ENCODE data around the gene ATG12. TPM values are rescaled to one million over a fixed set of nuclear protein-coding genes. Genes with fewer than 3 reads are reported as not detected.

Gene ATG12
- total RNA-seq, 1 experiment from 2014 or later, result 39.9 TPM

DNA sequence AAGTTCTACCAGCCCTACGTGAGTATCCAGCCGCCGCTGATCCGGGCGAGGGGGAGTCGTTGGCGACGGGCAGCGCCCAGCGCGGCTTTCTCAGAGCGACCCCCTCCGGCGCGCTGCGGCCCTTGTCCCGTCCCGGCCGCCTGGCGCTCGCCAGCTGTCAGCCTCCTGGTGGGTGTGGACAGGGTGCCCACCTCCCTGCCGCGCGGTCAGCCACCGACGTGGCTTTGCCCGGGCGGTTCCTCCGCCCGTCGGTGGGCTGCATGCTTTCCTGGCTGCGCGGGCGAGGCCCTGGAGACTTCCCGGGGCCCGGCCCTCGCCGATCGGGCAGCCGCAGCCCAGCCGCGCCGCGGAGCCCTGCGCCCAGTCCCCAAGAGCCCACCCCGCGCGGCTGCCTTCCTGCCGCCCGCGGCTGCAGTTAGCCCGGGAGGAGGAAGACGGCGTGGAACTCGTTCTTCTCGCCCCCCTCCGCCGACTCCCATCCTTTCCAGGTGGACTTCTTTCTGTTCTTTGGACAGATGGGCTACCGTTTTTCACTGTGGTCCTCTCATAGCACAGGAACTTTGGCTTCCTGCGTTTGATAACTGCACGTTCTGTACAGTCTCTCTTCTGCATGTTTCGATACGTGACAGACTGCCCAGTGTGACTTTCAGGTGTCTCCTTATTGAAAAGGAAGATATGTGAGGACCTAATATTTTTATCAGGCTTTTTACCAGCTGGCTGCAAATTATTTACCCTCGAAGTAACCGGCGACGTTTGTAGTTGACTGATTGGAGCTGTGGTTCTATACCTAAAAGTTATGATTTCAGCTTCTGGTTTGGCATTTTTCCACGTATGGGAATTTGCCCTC, 947 bp upstream of the ATG12 start (continued):
- TF ChIP-seq, protein P1, sequence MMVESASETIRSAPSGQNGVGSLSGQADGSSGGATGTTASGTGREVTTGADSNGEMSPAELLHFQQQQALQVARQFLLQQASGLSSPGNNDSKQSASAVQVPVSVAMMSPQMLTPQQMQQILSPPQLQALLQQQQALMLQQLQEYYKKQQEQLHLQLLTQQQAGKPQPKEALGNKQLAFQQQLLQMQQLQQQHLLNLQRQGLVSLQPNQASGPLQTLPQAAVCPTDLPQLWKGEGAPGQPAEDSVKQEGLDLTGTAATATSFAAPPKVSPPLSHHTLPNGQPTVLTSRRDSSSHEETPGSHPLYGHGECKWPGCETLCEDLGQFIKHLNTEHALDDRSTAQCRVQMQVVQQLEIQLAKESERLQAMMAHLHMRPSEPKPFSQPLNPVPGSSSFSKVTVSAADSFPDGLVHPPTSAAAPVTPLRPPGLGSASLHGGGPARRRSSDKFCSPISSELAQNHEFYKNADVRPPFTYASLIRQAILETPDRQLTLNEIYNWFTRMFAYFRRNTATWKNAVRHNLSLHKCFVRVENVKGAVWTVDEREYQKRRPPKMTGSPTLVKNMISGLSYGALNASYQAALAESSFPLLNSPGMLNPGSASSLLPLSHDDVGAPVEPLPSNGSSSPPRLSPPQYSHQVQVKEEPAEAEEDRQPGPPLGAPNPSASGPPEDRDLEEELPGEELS (CRISPR knock-in tag; IDR thresholded peaks at IDR 0.05), result 0 out of 2 replicates have a peak, but pooled peaks have one; percentile 30
- TF ChIP-seq ATF1 (CRISPR knock-in tag; IDR thresholded peaks at IDR 0.05) (0 out of 2 replicates have a peak, but pooled peaks have one; percentile 52), TCF7 (CRISPR knock-in tag; IDR thresholded peaks at IDR 0.05; ENCODE audit: low read depth) (0 out of 2 replicates have a peak, but pooled peaks have one; percentile 60), ATF3 (CRISPR knock-in tag; conservative IDR thresholded peaks at IDR 0.05) (no peak), CREM (CRISPR knock-in tag; IDR thresholded peaks at IDR 0.05) (0 out of 2 replicates have a peak, but pooled peaks have one; percentile 58), OVOL2 (CRISPR knock-in tag; IDR thresholded peaks at IDR 0.05; ENCODE audit: borderline replicate concordance) (no peak), SMAD4 (CRISPR knock-in tag; IDR thresholded peaks at IDR 0.05) (no peak), ZNF317 (CRISPR knock-in tag; IDR thresholded peaks at IDR 0.05; ENCODE audit: borderline replicate concordance, low read depth) (0 out of 2 replicates have a peak, but pooled peaks have one; percentile 7), ZNF423 (CRISPR knock-in tag; IDR thresholded peaks at IDR 0.05) (peak; percentile 89), NFE2L1 (CRISPR knock-in tag; IDR thresholded peaks at IDR 0.05) (no peak), NFYB (CRISPR knock-in tag; conservative IDR thresholded peaks at IDR 0.05; ENCODE audit: low read depth) (no peak), FOXP1 (CRISPR knock-in tag; IDR thresholded peaks at IDR 0.05; ENCODE audit: borderline replicate concordance) (0 out of 2 replicates have a peak, but pooled peaks have one; percentile 72), E2F5 (CRISPR knock-in tag; IDR thresholded peaks at IDR 0.05) (0 out of 2 replicates have a peak, but pooled peaks have one; percentile 72)
- TF ChIP-seq, protein P2, sequence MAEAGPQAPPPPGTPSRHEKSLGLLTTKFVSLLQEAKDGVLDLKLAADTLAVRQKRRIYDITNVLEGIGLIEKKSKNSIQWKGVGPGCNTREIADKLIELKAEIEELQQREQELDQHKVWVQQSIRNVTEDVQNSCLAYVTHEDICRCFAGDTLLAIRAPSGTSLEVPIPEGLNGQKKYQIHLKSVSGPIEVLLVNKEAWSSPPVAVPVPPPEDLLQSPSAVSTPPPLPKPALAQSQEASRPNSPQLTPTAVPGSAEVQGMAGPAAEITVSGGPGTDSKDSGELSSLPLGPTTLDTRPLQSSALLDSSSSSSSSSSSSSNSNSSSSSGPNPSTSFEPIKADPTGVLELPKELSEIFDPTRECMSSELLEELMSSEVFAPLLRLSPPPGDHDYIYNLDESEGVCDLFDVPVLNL (CRISPR knock-in tag; IDR thresholded peaks at IDR 0.05; ENCODE audit: borderline replicate concordance, low read depth), result 0 out of 2 replicates have a peak, but pooled peaks have one; percentile 59
- TF ChIP-seq, protein P3, sequence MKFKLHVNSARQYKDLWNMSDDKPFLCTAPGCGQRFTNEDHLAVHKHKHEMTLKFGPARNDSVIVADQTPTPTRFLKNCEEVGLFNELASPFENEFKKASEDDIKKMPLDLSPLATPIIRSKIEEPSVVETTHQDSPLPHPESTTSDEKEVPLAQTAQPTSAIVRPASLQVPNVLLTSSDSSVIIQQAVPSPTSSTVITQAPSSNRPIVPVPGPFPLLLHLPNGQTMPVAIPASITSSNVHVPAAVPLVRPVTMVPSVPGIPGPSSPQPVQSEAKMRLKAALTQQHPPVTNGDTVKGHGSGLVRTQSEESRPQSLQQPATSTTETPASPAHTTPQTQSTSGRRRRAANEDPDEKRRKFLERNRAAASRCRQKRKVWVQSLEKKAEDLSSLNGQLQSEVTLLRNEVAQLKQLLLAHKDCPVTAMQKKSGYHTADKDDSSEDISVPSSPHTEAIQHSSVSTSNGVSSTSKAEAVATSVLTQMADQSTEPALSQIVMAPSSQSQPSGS (CRISPR knock-in tag; IDR thresholded peaks at IDR 0.05; ENCODE audit: borderline replicate concordance, low read depth), result no peak

DNA sequence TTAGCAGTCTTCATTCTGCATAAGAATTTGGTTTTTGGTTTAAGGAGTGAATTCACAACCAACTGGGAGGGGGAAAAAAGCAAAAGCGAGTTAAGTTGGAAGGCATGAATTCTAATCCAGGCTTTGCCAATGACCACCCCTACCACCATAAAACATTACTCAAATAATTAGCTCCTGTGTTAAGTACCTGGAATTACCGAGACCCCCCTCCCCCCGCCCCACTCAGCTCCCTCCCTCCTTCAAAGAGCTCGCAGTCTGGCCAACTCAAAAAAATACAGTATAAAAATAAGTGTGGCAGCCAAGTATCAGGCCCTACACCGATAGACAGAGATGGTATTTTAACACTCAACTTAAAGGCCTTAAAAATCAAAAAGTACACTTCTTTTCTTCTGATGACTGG, 492 bp downstream of the ATG12 start:
- no peak for ATAC-seq
- H3K4me1 Mint-ChIP-seq, result peaks cover 37% of the 10 kb centered on the region
- peaks cover 17% of the 10 kb centered on the region for H3K36me3 Mint-ChIP-seq
- H3K4me3 Mint-ChIP-seq, result peak overlapping the region; percentile 97
- no peaks in the 10 kb centered on the region for H3K9me3 Mint-ChIP-seq
- H3K27me3 Mint-ChIP-seq (ENCODE audit: low read depth), result peaks cover 6% of the 10 kb centered on the region
- peak overlapping the region; percentile 100 for H3K27ac Mint-ChIP-seq
- CTCF ChIA-PET, result no interaction called here
- no peak for DNase-seq (ENCODE audit: low spot score)
- POLR2A ChIA-PET, result interaction anchor here (0.5 kb wide), 1 partner anchor 200 kb away, joined by 3 read pairs; no protein-coding TSS in a partner anchor
- no peak for TF ChIP-seq RORB (CRISPR knock-in tag; IDR thresholded peaks at IDR 0.05)
- no peak for TF ChIP-seq FOXJ3 (CRISPR knock-in tag; IDR thresholded peaks at IDR 0.05; ENCODE audit: borderline replicate concordance)
- TF ChIP-seq KAT7 (CRISPR knock-in tag; IDR thresholded peaks at IDR 0.05; ENCODE audit: borderline replicate concordance), result no peak
- TF ChIP-seq EMX1 (CRISPR knock-in tag; IDR thresholded peaks at IDR 0.05), result no peak
- no peak for TF ChIP-seq ATF1 (CRISPR knock-in tag; IDR thresholded peaks at IDR 0.05)
- TF ChIP-seq FOXP1 (CRISPR knock-in tag; IDR thresholded peaks at IDR 0.05; ENCODE audit: borderline replicate concordance), result no peak
- no peak for TF ChIP-seq TP53 (CRISPR knock-in tag; IDR thresholded peaks at IDR 0.05)
- TF ChIP-seq, protein P4, sequence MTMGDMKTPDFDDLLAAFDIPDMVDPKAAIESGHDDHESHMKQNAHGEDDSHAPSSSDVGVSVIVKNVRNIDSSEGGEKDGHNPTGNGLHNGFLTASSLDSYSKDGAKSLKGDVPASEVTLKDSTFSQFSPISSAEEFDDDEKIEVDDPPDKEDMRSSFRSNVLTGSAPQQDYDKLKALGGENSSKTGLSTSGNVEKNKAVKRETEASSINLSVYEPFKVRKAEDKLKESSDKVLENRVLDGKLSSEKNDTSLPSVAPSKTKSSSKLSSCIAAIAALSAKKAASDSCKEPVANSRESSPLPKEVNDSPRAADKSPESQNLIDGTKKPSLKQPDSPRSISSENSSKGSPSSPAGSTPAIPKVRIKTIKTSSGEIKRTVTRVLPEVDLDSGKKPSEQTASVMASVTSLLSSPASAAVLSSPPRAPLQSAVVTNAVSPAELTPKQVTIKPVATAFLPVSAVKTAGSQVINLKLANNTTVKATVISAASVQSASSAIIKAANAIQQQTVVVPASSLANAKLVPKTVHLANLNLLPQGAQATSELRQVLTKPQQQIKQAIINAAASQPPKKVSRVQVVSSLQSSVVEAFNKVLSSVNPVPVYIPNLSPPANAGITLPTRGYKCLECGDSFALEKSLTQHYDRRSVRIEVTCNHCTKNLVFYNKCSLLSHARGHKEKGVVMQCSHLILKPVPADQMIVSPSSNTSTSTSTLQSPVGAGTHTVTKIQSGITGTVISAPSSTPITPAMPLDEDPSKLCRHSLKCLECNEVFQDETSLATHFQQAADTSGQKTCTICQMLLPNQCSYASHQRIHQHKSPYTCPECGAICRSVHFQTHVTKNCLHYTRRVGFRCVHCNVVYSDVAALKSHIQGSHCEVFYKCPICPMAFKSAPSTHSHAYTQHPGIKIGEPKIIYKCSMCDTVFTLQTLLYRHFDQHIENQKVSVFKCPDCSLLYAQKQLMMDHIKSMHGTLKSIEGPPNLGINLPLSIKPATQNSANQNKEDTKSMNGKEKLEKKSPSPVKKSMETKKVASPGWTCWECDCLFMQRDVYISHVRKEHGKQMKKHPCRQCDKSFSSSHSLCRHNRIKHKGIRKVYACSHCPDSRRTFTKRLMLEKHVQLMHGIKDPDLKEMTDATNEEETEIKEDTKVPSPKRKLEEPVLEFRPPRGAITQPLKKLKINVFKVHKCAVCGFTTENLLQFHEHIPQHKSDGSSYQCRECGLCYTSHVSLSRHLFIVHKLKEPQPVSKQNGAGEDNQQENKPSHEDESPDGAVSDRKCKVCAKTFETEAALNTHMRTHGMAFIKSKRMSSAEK (CRISPR knock-in tag; IDR thresholded peaks at IDR 0.05; ENCODE audit: borderline replicate concordance), result no peak
- TF ChIP-seq ATF3 (CRISPR knock-in tag; conservative IDR thresholded peaks at IDR 0.05), result no peak

Measured in WTC11 (cell line).